IPS-18c (cell line): ENCODE data around the gene CPAMD8.
"Not testable (repeated sequence)": the region's sequence is repeated elsewhere in the genome, so short reads cannot be mapped to it uniquely, and the experiment has no call there.

Experiments
- H3K4me3 ChIP-seq: 2 replicates; pipeline ENCODE4 v1.7.0; 2013; ENCODE audit warnings: low read depth, mild to moderate bottlenecking, low read length, moderate library complexity; ENCODE audit not compliant: insufficient read depth
- H3K9me3 ChIP-seq: one replicate; pipeline ENCODE4 v1.6.1; 2013; ENCODE audit warnings: mild to moderate bottlenecking, low read length, moderate library complexity; ENCODE audit not compliant: control insufficient read depth, insufficient read depth

Gene CPAMD8

GRCh38 chr19:16977306-16977705 is 49.3 kb downstream of the CPAMD8 start:
- no peaks in the 10 kb centered on the region for H3K9me3 ChIP-seq
- no peak overlapping the region for H3K4me3 ChIP-seq

GRCh38 chr19:16976446-16976845 is 50.2 kb downstream of the CPAMD8 start:
- Histone ChIP-seq H3K9me3 (no peaks in the 10 kb centered on the region), H3K4me3 (no peak overlapping the region)

GRCh38 chr19:16970821-16971220 is 55.8 kb downstream of the CPAMD8 start:
- H3K9me3 ChIP-seq = no peaks in the 10 kb centered on the region
- H3K4me3 ChIP-seq = no peak overlapping the region

- no peaks in the 10 kb centered on the region for H3K9me3 ChIP-seq
- H3K4me3 ChIP-seq = no peak overlapping the region
These were observed 57.5 kb downstream of the CPAMD8 start for GRCh38 chr19:16969135-16969534.

GRCh38 chr19:16960996-16961822 is 65.4 kb downstream of the CPAMD8 start:
- not testable (repeated sequence) for H3K9me3 ChIP-seq, H3K4me3 ChIP-seq

DNA sequence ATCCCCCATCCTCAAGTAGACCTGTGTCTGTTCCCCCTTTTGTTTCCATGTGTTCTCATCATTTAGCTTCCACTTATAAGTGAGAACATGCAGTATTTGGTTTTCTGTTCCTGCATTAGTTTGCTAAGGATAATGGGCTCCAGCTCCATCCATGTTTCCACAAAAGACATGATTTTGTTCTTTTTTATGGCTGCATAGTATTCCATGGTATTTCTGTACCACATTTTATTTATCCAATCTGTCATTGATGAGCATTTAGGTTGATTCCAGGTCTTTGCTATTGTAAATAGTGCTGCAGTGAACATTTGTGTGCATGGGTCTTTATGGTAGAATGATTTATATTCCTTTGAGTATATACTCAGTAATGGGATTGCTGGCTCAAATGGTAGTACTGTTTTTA is 68.3 kb downstream of the CPAMD8 start:
- not testable (repeated sequence) for H3K4me3 ChIP-seq, H3K9me3 ChIP-seq

DNA sequence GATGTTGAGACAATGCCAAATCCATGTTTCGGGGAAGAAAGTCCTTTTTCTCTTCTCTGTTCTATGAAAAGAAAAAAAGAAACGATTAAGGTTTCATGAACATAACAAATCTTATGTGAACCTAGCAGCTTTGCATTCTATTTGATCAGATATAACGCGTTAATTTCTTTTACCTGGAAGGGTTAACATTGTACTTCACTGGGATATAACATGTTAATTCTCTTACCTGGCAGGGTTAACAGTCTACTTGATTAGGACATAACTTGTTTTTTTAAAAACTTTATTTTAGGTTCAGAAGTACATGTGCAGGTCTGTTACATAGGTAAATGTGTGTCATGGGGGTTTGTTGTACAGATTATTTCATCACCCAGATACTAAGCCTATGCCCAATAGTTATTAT is 68.8 kb downstream of the CPAMD8 start:
- no peak overlapping the region for H3K4me3 ChIP-seq
- H3K9me3 ChIP-seq = no peaks in the 10 kb centered on the region

DNA sequence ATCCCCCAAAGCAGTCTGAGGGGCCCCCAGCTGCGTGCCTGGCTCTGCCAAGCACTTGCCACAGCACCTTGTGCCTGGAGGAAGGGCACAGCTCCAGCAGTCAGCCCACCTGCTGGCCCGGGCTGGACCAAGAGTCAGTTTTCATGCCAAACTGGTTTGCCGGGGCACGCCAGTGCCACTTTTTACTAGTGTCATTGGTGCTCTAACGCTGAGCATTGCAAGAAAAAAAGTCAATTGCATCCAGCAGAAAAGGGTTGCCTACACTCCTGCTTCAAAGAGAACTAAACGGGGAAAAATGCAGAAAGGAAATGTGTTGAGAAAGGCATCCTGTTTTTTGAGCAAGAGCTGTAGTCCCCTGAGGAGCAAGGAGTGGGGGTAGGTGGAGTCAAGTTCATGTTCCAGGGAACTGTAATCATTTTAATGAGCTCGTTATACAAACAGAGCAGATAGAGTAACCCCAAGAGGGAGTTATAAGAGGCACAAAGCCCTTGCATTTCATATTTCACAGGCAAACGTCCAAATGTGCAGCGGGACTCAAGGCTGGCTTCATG is 69.4 kb downstream of the CPAMD8 start:
- no peak overlapping the region for H3K4me3 ChIP-seq

DNA sequence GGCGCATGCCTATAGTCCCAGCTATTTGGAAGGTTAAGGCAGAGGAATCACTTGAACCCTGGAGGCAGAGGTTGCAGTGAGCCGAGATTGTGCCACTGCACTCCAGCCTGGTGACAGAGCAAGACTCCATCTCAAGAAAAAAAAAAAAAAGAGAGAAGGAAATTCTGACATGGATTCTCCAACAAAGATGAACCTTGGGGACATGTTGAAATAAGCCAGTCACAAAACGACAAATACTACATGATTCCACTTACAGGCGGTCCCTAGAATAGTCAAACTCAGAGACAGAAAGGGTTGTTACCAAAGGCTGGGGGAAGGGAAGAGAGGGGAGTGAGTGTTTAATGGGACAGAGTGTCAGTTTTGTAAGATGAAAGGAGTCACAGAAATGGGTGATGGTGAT is 71.4 kb downstream of the CPAMD8 start:
- no peak overlapping the region for H3K4me3 ChIP-seq
- H3K9me3 ChIP-seq = no peaks in the 10 kb centered on the region

More for the DNA sequence above, 69.4 kb downstream of the CPAMD8 start:
- no peaks in the 10 kb centered on the region for H3K9me3 ChIP-seq

GRCh38 chr19:16952046-16952445 is 74.6 kb downstream of the CPAMD8 start:
- Histone ChIP-seq H3K9me3 (no peaks in the 10 kb centered on the region), H3K4me3 (no peak overlapping the region)

DNA sequence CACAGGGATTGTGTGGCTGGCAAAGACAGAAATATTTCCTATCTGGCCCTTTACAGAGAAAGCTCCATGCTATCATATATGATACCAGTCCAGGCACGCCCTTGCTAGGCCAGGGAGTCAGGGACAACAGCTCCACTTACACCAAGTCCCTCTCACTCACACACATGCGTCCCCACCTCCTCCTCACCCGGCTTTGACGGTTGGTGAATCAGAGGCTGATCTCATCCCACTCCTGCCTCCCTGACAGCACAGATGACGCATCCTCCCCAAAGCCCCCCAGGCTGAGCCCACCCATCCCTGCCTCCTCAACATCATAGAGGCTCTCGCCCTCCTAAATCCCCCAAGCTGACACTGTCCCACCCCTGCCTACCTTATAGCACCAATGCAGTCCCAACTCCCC is 75.1 kb downstream of the CPAMD8 start:
- Histone ChIP-seq H3K4me3 (no peak overlapping the region), H3K9me3 (no peaks in the 10 kb centered on the region)

- H3K9me3 ChIP-seq = no peaks in the 10 kb centered on the region
- H3K4me3 ChIP-seq = no peak overlapping the region
These were observed 77.0 kb downstream of the CPAMD8 start for GRCh38 chr19:16949496-16950023.

DNA sequence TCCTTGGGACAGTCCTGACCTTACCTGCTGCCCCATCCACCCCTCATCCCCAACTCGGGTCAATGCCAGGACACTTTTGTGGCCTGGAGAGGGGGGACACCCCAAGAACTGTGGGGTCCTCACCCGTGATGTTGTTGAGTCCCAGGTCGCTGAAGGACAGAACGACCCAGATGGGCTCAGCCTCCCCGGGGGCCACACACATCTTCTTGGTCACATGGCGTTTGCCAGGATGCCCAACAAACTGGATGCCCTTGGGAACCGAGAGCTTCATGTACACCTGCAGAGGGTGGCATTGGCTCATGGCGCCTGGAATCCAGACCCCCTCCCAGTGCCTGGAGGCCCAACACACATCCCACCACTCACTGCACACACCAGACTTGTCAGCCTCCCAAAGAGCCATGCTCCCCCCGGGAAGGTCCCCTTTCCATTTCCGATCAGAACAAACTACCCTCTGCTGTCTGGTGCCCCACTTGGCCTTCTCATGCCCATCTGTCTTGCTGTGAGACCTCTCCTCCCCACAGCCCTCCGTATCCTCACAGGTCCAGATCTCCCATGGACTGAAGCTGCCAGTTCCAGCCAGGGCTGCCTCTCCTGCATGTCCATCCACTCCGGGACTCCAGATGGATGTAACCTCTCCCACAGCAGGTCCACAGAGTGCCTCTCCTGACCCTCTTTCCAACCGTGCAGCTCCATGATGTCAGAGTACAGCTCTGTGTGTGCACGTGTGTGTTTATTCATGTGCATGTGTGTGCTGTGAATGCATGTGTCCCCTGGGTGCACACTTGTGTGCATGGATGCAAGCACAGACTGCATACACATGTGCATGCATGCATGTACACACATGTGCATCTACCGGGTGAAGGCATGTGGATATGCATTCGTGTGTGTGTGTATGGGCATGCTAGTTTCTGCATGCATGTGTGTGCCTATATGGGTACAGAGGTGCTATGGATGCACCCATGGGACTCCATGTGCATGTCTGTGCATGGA is 79.4 kb downstream of the CPAMD8 start:
- no peaks in the 10 kb centered on the region for H3K9me3 ChIP-seq
- no peak overlapping the region for H3K4me3 ChIP-seq

DNA sequence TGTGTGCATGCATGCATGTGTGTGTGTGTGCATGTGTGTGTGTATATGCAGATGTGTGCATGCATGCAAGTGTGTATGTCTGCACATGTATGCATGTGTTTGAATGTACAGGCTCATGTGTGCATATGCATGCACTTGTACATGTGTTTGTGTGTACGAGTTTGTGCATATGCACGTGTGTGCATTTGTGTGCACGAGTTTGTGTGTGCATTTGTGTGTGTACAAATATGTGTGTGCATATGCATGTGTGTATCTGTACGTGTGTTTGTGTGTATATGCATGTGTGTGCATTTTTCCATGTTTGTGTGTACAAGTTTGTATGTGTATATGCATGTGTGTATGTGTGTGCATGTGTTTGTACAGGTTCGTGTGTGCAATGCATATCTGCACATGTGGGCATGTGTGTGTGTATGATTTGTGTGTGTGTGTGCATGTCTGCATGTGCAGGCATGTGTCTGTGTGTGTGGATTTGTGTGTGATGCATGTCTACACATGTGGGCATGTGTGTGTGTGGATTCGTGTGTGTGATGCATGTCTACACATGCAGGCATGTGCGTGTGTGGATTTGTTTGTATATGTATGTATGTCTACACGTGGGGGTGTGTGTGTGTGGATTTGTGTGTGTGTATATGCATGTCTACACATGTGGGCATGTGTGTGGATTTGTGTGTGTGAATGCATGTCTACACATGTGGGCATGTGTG is 80.7 kb downstream of the CPAMD8 start:
- Histone ChIP-seq H3K4me3 (no peak overlapping the region), H3K9me3 (no peaks in the 10 kb centered on the region)

DNA sequence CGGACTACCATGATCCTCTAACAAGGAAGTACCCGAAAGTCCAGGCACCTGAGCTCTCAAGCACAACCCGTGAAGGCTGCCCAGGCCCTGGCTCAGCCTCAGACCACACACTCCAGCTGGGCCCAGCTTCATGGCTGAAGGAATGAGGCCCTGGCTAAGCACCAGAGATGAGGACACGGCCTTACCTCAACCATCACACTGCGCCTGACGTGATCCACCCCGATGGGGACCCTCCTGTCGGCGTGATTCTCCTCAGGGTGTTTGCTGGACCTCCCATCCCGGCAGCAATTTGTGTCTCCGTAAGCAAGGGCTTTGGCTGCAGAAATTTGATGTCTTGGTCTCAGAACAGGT is 81.3 kb downstream of the CPAMD8 start:
- Histone ChIP-seq H3K9me3 (no peaks in the 10 kb centered on the region), H3K4me3 (no peak overlapping the region)

GRCh38 chr19:16944626-16945363 is 81.8 kb downstream of the CPAMD8 start:
- Histone ChIP-seq H3K4me3 (no peak overlapping the region), H3K9me3 (no peaks in the 10 kb centered on the region)
